Right lobe of liver (tissue), 4 donors: ENCODE measurements around the gene CLCF1.
"Not testable (repeated sequence)": the region's sequence is repeated elsewhere in the genome, so short reads cannot be mapped to it uniquely, and the experiment has no call there.

ENCODE experiments used
- POLR2A ChIP-seq: fragments of 450-650 bp; IDR thresholded peaks from one replicate; pipeline ENCODE4 v1.6.1; 2017; ENCODE audit warnings: antibody characterized with exemption, mild to moderate bottlenecking
- TF ChIP-seq, protein P1 (sequence below), 4 donors: fragments of 200-600 bp in 3 of 4; fragments of 450-650 bp in 1 of 4; IDR thresholded peaks; one replicate each; pipeline versions ENCODE4 v1.5.1 to v1.8.0; 2016 to 2022; ENCODE audit warnings: antibody characterized with exemption in 4 of 4, mild to moderate bottlenecking in 2 of 4
- donor health status: DM: no; HTN: no; CAD: no.
- donor health status: DM: no; HTN: no; CAD: no.
- donor health status: DM: no; HTN: yes; CAD: no.

DNA sequence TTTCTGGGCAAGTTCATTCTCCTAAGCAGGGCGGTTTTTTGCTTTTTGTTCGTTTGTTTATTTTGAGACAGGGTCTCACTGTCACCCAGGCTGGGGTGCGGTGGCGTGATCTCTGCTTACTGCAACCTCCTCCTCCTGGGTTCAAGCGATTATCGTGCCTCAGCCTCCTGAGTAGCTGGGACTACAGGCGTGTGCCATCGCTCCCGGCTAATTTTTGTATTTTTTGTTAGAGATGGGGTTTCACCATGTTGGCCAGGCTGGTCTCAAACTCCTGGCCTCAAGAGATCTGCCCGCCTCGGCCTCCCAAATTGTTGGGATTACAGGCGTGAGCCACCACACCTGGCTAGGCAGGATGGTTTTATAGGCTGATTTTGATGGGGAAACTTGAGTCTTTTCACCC is 54.5 kb downstream of the CLCF1 start:
- TF ChIP-seq POLR2A, result not testable (repeated sequence)
- TF ChIP-seq, protein P1, sequence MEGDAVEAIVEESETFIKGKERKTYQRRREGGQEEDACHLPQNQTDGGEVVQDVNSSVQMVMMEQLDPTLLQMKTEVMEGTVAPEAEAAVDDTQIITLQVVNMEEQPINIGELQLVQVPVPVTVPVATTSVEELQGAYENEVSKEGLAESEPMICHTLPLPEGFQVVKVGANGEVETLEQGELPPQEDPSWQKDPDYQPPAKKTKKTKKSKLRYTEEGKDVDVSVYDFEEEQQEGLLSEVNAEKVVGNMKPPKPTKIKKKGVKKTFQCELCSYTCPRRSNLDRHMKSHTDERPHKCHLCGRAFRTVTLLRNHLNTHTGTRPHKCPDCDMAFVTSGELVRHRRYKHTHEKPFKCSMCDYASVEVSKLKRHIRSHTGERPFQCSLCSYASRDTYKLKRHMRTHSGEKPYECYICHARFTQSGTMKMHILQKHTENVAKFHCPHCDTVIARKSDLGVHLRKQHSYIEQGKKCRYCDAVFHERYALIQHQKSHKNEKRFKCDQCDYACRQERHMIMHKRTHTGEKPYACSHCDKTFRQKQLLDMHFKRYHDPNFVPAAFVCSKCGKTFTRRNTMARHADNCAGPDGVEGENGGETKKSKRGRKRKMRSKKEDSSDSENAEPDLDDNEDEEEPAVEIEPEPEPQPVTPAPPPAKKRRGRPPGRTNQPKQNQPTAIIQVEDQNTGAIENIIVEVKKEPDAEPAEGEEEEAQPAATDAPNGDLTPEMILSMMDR (IDR thresholded peaks at IDR 0.05), result not testable (repeated sequence)
